Trophoblast cell (in vitro differentiated cells and primary cell): Measurements from ENCODE around the gene SP8. TPM values are rescaled to one million over a fixed set of nuclear protein-coding genes. Genes with fewer than 3 reads are reported as not detected.
"Not testable (repeated sequence)": the region's sequence is repeated elsewhere in the genome, so short reads cannot be mapped to it uniquely, and the experiment has no call there.

Experiments used
- DNase-seq, 2 donors: peaks; one replicate each; pipeline ENCODE4 v3.0.0-alpha.2; 2016
- H2AFZ ChIP-seq: 2 replicates; pipeline ENCODE4 v1.6.1; 2013; ENCODE audit warnings: low read length, moderate library complexity, mild to moderate bottlenecking; ENCODE audit not compliant: insufficient read depth, poor library complexity
- H2AK5ac ChIP-seq: 2 replicates; pipeline ENCODE4 v1.6.1; 2013; ENCODE audit warnings: mild to moderate bottlenecking, low read length
- H2BK120ac ChIP-seq: 2 replicates; pipeline ENCODE4 v1.6.1; 2013; ENCODE audit warnings: low read length, mild to moderate bottlenecking, moderate library complexity; ENCODE audit not compliant: insufficient read depth, poor library complexity
- H2BK12ac ChIP-seq: 2 replicates; pipeline ENCODE4 v1.6.1; 2013; ENCODE audit warnings: mild to moderate bottlenecking, low read length, moderate library complexity
- H2BK5ac ChIP-seq: 2 replicates; pipeline ENCODE4 v1.6.1; 2013; ENCODE audit warnings: low read length, low read depth, moderate library complexity, mild to moderate bottlenecking; ENCODE audit not compliant: poor library complexity
- H3K14ac ChIP-seq: 2 replicates; pipeline ENCODE4 v1.6.1; 2013; ENCODE audit warnings: mild to moderate bottlenecking, low read length
- H3K18ac ChIP-seq: 2 replicates; pipeline ENCODE4 v1.6.1; 2013; ENCODE audit warnings: mild to moderate bottlenecking, low read length
- H3K23ac ChIP-seq: 2 replicates; pipeline ENCODE4 v1.6.1; 2013; ENCODE audit warnings: low read length
- H3K27ac ChIP-seq: 2 replicates; pipeline ENCODE4 v1.5.1; 2013; ENCODE audit warnings: low read depth, mild to moderate bottlenecking, inconsistent platforms, low read length, moderate library complexity
- H3K27me3 ChIP-seq: 2 replicates; pipeline ENCODE4 v1.6.1; 2013; ENCODE audit warnings: inconsistent platforms, mild to moderate bottlenecking, low read length, moderate library complexity; ENCODE audit not compliant: insufficient read depth
- H3K36me3 ChIP-seq, 2 experiments: 1 replicate in 1 of 2; 2 replicates in 1 of 2; pipeline ENCODE4 v1.6.1; 2013; ENCODE audit warnings: low read length in 2 of 2, mild to moderate bottlenecking in 2 of 2, moderate library complexity in 1 of 2; ENCODE audit not compliant: insufficient read depth in 2 of 2, control insufficient read depth in 1 of 2
- H3K4ac ChIP-seq: 2 replicates; pipeline ENCODE4 v1.6.1; 2013; ENCODE audit warnings: low read depth, mild to moderate bottlenecking, low read length, moderate library complexity
- H3K4me1 ChIP-seq, 2 experiments: 1 replicate in 1 of 2; 2 replicates in 1 of 2; pipeline ENCODE4 v1.6.1; 2013; ENCODE audit warnings: low read length in 2 of 2, mild to moderate bottlenecking in 2 of 2, moderate library complexity in 1 of 2; ENCODE audit not compliant: insufficient read depth in 2 of 2, control insufficient read depth in 1 of 2
- H3K4me2 ChIP-seq: 2 replicates; pipeline ENCODE4 v1.6.1; 2013; ENCODE audit warnings: inconsistent platforms, mild to moderate bottlenecking, low read length, moderate library complexity
- H3K4me3 ChIP-seq: 2 replicates; pipeline ENCODE4 v1.5.1; 2013; ENCODE audit warnings: mild to moderate bottlenecking, low read depth, low read length, inconsistent platforms
- H3K79me1 ChIP-seq: one replicate; pipeline ENCODE4 v1.6.1; 2013; ENCODE audit warnings: low read length
- H3K79me2 ChIP-seq: 2 replicates; pipeline ENCODE4 v1.6.1; 2013; ENCODE audit warnings: low read length, mild to moderate bottlenecking; ENCODE audit not compliant: control insufficient read depth, insufficient read depth, poor library complexity
- H3K9ac ChIP-seq: 2 replicates; pipeline ENCODE4 v1.6.1; 2013; ENCODE audit warnings: mild to moderate bottlenecking, low read length
- H3K9me3 ChIP-seq: 2 replicates; pipeline ENCODE4 v1.6.1; 2013; ENCODE audit warnings: low read depth, mild to moderate bottlenecking, control low read depth, inconsistent platforms, low read length; ENCODE audit not compliant: insufficient read depth
- H4K12ac ChIP-seq: 2 replicates; pipeline ENCODE4 v1.6.1; 2013; ENCODE audit warnings: low read depth, mild to moderate bottlenecking, low read length, moderate library complexity
- H4K8ac ChIP-seq: 2 replicates; pipeline ENCODE4 v1.6.1; 2013; ENCODE audit warnings: low read depth, mild to moderate bottlenecking, low read length, moderate library complexity
- H4K91ac ChIP-seq: one replicate; pipeline ENCODE4 v1.6.1; 2013; ENCODE audit warnings: low read depth, mild to moderate bottlenecking, low read length, moderate library complexity
- WGBS: extraction: QIAGEN DNeasy Blood & Tissue Kit; methylation state at CpG from one replicate; pipeline ENCODE4 v1.1.7; 2013; ENCODE audit warnings: missing lambda C conversion rate; ENCODE audit not compliant: insufficient read length, insufficient coverage; ENCODE audit errors: extremely low coverage; 5-methylcytosine and 5-hydroxymethylcytosine counted together
- polyA plus RNA-seq: library from polyadenylated mRNA; stranded (reverse); fragments of 200-250 nt; gene quantifications from 2 replicates; pipeline ENCODE4 v1.2.3, GENCODE V29; 2013

Gene SP8
- polyA plus RNA-seq, result 0.03 TPM in 1 of 2 replicates, not detected in the other

DNA sequence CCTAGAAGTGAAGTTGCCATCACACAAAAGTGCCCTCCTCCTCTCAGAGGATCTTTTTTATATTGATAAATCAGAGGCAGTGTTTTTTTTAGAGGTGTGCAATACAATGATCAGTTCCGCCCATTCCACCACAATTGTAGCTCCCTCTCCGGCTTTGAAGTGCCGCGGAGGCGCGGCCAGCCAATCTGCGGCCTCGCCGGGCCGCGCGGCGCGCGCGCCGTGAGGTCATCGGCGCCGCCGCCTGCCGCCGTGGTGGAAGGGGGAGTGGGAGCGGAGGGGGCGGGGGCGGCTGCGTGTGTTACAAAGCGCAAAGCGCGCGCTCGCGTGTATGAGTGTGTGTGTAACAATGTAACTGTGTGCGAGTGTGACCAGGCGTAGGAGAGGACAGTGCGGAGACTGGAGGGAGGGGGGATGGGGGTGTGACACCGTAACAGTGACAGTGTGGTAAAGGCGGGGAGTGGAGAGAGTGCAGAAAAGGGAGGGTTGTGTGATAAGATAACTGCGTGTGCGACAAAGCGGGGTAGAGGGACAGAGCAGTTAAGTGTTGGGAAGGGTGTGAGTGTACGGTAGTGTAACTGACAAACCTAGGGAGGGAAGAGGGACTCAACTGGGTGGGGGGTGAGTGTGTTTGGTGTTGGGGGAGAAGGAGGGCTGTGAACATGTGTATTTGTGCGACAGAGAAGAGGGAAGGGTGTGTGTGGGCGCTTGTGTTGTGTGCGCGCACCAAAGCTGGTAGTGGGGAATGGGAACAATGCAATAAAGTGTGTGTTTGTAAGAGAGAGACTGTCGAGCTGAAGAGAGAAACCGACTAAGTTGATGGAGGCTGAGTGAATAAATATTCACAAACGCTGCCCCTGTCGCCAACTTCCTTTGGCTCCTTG is at the start of gene SP8:
SP8 (minus strand) TSS at position 108 of the 881 bp plus-strand sequence; CDS start at position 20, 88 bp downstream.
- no peak within 1 kb of the TSS for H4K91ac ChIP-seq
- DNase-seq, result peak; percentile 35 to 73
- WGBS, result no CpG with 5 or more reads among the region's 50 CpGs

GRCh38 chr7:20836424-20836823 is 49.7 kb upstream of the SP8 start:
- H2BK5ac ChIP-seq, H3K23ac ChIP-seq, H3K18ac ChIP-seq, H3K9ac ChIP-seq, H3K9me3 ChIP-seq, H3K4me1 ChIP-seq, H3K14ac ChIP-seq, H2BK12ac ChIP-seq, H3K79me1 ChIP-seq, H3K4me2 ChIP-seq, H3K27me3 ChIP-seq, H4K8ac ChIP-seq, H4K12ac ChIP-seq, H3K4ac ChIP-seq, DNase-seq, H3K36me3 ChIP-seq, H2BK120ac ChIP-seq, H2AFZ ChIP-seq, H2AK5ac ChIP-seq, H3K27ac ChIP-seq, H4K91ac ChIP-seq, H3K79me2 ChIP-seq, H3K4me3 ChIP-seq: not testable (repeated sequence)
- WGBS, result no CpG with 5 or more reads among the region's 2 CpGs

More for the DNA sequence above, at the start of gene SP8:
- H3K27ac ChIP-seq, result no peak within 1 kb of the TSS
- H2AFZ ChIP-seq, result peak within 1 kb of the TSS; percentile 30
- no peak within 1 kb of the TSS for H2BK5ac ChIP-seq
- H3K14ac ChIP-seq, result no peak within 1 kb of the TSS
- peak within 1 kb of the TSS; percentile 89 for H3K4me2 ChIP-seq
- H3K79me2 ChIP-seq, result no peaks in the 10 kb centered on the region
- no peaks in the 10 kb centered on the region for H3K36me3 ChIP-seq
- no peak within 1 kb of the TSS for H4K12ac ChIP-seq
- no peak within 1 kb of the TSS for H3K4ac ChIP-seq
- no peak within 1 kb of the TSS for H2BK120ac ChIP-seq
- no peak within 1 kb of the TSS for H2AK5ac ChIP-seq
- H3K4me3 ChIP-seq, result peak within 1 kb of the TSS; percentile 72
- H3K23ac ChIP-seq, result no peak within 1 kb of the TSS
- peaks cover 66% of the 10 kb centered on the region for H3K27me3 ChIP-seq
- no peaks in the 10 kb centered on the region for H3K79me1 ChIP-seq
- peaks cover 9% of the 10 kb centered on the region for H3K9me3 ChIP-seq
- H4K8ac ChIP-seq, result peak within 1 kb of the TSS; percentile 47
- peaks cover 14 to 17% of the 10 kb centered on the region in 2 experiments for H3K4me1 ChIP-seq
- H3K9ac ChIP-seq, result no peak within 1 kb of the TSS
- no peak within 1 kb of the TSS for H3K18ac ChIP-seq
- no peak within 1 kb of the TSS for H2BK12ac ChIP-seq

DNA sequence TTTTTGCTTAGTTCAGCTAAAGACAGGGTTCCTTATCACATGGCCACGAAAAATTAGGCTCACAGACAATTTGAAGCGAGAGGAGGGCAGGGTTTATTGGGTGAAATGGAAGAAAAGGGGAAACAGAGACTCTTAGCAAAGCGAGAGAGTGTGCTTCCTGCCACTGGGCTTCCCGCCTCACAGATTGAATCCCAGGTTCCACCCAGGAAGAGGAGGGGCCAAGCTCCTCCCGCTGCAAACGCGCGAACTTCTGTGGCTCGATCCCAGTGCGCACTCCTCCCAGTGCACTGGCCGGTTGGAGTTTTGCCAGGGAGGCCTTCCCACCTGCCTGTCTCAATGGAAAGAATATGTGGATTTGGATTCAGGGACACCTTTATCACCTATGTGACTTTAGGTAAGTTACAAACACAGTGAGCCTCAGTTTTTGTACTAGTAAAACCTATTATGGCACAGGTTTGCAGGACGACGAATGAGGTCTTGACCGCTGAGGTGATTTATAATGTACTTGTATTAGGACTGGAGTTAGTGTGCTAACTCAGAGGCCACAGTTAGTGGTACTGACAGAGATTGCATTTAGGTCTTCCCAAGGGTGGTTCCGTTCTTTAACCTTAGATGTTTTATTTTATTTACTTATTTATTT is 48.5 kb upstream of the SP8 start:
- no peak overlapping the region for H3K4ac ChIP-seq
- no peaks in the 10 kb centered on the region for H3K4me1 ChIP-seq
- no peak overlapping the region for H2BK5ac ChIP-seq
- peak overlapping the region; percentile 31 for H3K4me2 ChIP-seq
- H3K23ac ChIP-seq, result no peak overlapping the region
- no peaks in the 10 kb centered on the region for H3K9me3 ChIP-seq
- no peak overlapping the region for H3K18ac ChIP-seq
- no peak overlapping the region for H3K9ac ChIP-seq
- H2BK120ac ChIP-seq, result no peak overlapping the region
- no peak overlapping the region for H2AK5ac ChIP-seq
- WGBS, result no CpG with 5 or more reads among the region's 15 CpGs
- no peak overlapping the region for H3K4me3 ChIP-seq
- no peak overlapping the region for H4K12ac ChIP-seq
- H3K14ac ChIP-seq, result no peak overlapping the region
- H4K91ac ChIP-seq, result no peak overlapping the region
- H2AFZ ChIP-seq, result no peak overlapping the region
- no peak overlapping the region for H4K8ac ChIP-seq
- H3K27ac ChIP-seq, result no peak overlapping the region
- no peaks in the 10 kb centered on the region for H3K27me3 ChIP-seq
- no peaks in the 10 kb centered on the region for H3K36me3 ChIP-seq
- H3K79me2 ChIP-seq, result no peaks in the 10 kb centered on the region
- peak in 1 of 2 donors; percentile 19 for DNase-seq
- no peak overlapping the region for H2BK12ac ChIP-seq
- no peaks in the 10 kb centered on the region for H3K79me1 ChIP-seq

- DNase-seq, result no peak
- Histone ChIP-seq H3K18ac (no peak overlapping the region), H3K79me1 (no peaks in the 10 kb centered on the region), H3K27ac (no peak overlapping the region), H4K12ac (no peak overlapping the region), H3K4ac (no peak overlapping the region), H3K4me3 (no peak overlapping the region), H3K9me3 (no peaks in the 10 kb centered on the region), H2BK120ac (no peak overlapping the region), H3K36me3 (no peaks in the 10 kb centered on the region), H2AFZ (no peak overlapping the region), H4K91ac (no peak overlapping the region), H3K4me1 (no peaks in the 10 kb centered on the region), H3K14ac (no peak overlapping the region), H2AK5ac (no peak overlapping the region), H3K23ac (no peak overlapping the region), H2BK12ac (no peak overlapping the region), H3K27me3 (no peaks in the 10 kb centered on the region), H3K79me2 (no peaks in the 10 kb centered on the region), H3K9ac (no peak overlapping the region), H3K4me2 (no peak overlapping the region), H2BK5ac (no peak overlapping the region), H4K8ac (no peak overlapping the region)
Measured at GRCh38 chr7:20834656-20835055, 48.0 kb upstream of the SP8 start.
